Right lobe of liver (tissue), 6 donors: ENCODE results near the gene RAC2. TPM values are rescaled to one million over a fixed set of nuclear protein-coding genes. Genes with fewer than 3 reads are reported as not detected.
A peak's percentile ranks its signal among the peaks of the same experiment; 100 is the strongest.

ENCODE experiments used
- ATAC-seq, 4 donors: fragments of 200-7000 bp; cut with Tn5 transposase; one replicate each; pipeline ENCODE4 v1.9.1; 2020; ENCODE audit warnings: mild to moderate bottlenecking in 4 of 4, moderate library complexity in 4 of 4
- DNase-seq, 3 donors: peaks; one replicate each; pipeline ENCODE4 v3.0.0-alpha.2; 2020
- H3K27ac ChIP-seq, 3 donors: fragments of 200-600 bp; one replicate each; pipeline ENCODE4 v1.8.0; 2022
- H3K27me3 ChIP-seq, 2 donors: fragments of 200-600 bp; one replicate each; pipeline ENCODE4 v1.8.0; 2022
- H3K36me3 ChIP-seq, 4 donors: fragments of 200-600 bp; sonication (generic) in 1 of 4; one replicate each; pipeline versions ENCODE4 v1.5.1 to v1.8.0; 2017 to 2022; ENCODE audit warnings: control low read depth in 1 of 4
- H3K4me1 ChIP-seq, 4 donors: fragments of 200-600 bp; sonication (generic) in 1 of 4; one replicate each; pipeline versions ENCODE4 v1.5.1 to v1.8.0; 2017 to 2022; ENCODE audit warnings: control low read depth in 1 of 4
- H3K4me3 ChIP-seq, 3 donors: fragments of 200-600 bp; one replicate each; pipeline ENCODE4 v1.8.0; 2022
- H3K9me3 ChIP-seq, 4 donors: fragments of 200-600 bp; sonication (generic) in 1 of 4; one replicate each; pipeline versions ENCODE4 v1.5.1 to v1.8.0; 2017 to 2022; ENCODE audit warnings: control low read depth in 1 of 4
- CTCF ChIP-seq, 4 donors: fragments of 200-600 bp in 3 of 4; fragments of 450-650 bp in 1 of 4; IDR thresholded peaks; one replicate each; pipeline versions ENCODE4 v1.5.1 to v1.8.0; 2016 to 2022; ENCODE audit warnings: antibody characterized with exemption in 4 of 4, mild to moderate bottlenecking in 2 of 4
- POLR2A ChIP-seq: fragments of 450-650 bp; IDR thresholded peaks from one replicate; pipeline ENCODE4 v1.6.1; 2017; ENCODE audit warnings: antibody characterized with exemption, mild to moderate bottlenecking
- WGBS: methylation state at CpG from one replicate; pipeline ENCODE4 v1.1.6; 2018; ENCODE audit warnings: low coverage, low lambda C conversion rate; ENCODE audit not compliant: insufficient coverage; ENCODE audit errors: missing lambda C conversion rate; 5-methylcytosine and 5-hydroxymethylcytosine counted together
- intact Hi-C, 2 donors: fragments of 100-400 bp; cut with DNase I; formaldehyde crosslinking; loops; one replicate each; pipeline versions ENCODE4 v1.11.2 to v1.14.1; 2022
- total RNA-seq, 6 experiments: library from RNA; depleted of rRNA in 2 of 6; stranded (reverse); fragments of >200 nt in 2 of 6; fragmentation: NEBNext Ultra II Directional in 3 of 6; extraction: Animal tissue kit (Norgen Biotek cat#: 25700) in 3 of 6; gene quantifications; one replicate each; pipeline versions ENCODE4 v1.1.0 to v1.2.4, GENCODE V29; 2016 to 2023
- donor health status: DM: no; HTN: yes; CAD: no.
- donor health status: DM: no; HTN: no; CAD: no.
- donor health status: DM: no; HTN: no; CAD: no.
- donor health status: DM: no; HTN: yes; CAD: no.
- donor health status: DM: no; HTN: yes; CAD: no.

RAC2 gene
- total RNA-seq, 6 experiments from 2014 or later = 3.4 to 12.9 (median 6.5) TPM

DNA sequence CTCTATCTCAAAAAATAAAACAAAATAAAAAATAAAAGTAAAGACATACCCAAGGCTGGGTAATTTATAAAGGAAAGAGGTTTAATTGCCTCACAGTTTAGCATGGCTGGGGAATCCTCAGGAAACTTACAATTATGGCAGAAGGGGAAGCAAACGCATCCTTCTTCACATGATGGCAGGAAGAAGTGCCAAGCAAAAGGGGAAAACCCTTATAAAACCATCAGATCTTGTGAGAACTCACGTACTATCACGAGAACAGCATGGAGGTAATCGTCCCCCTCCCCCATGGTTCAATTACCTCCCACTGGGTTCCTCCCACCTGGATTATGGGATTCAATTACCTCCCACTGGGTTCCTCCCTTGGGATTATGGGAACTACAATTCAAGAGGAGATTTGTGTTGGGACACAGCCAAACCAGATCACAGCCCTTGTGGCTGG, 23.5 kb downstream of the RAC2 start:
- no peak overlapping the region for H3K27ac ChIP-seq
- WGBS = 47% methylated on average over 4 of the region's 4 CpGs
- H3K9me3 ChIP-seq = no peaks in the 10 kb centered on the region
- ATAC-seq (no peak), DNase-seq (no peak)
- intact Hi-C loops = no loop called here
- no peaks in the 10 kb centered on the region for H3K4me1 ChIP-seq
- H3K36me3 ChIP-seq = no peaks in the 10 kb centered on the region
- no peak overlapping the region for H3K4me3 ChIP-seq
- TF ChIP-seq POLR2A (no peak), CTCF (IDR thresholded peaks at IDR 0.05) (no peak)
- no peaks in the 10 kb centered on the region for H3K27me3 ChIP-seq

GRCh38 chr22:37219533-37219932, 24.5 kb downstream of the RAC2 start:
- H3K4me3 ChIP-seq = no peak overlapping the region
- ATAC-seq (no peak), DNase-seq (no peak)
- no peak overlapping the region for H3K27ac ChIP-seq
- 78% methylated on average over 3 of the region's 6 CpGs for WGBS
- H3K4me1 ChIP-seq = no peaks in the 10 kb centered on the region
- intact Hi-C loops = no loop called here
- no peaks in the 10 kb centered on the region for H3K27me3 ChIP-seq
- H3K36me3 ChIP-seq = no peaks in the 10 kb centered on the region
- no peak for TF ChIP-seq POLR2A
- no peaks in the 10 kb centered on the region for H3K9me3 ChIP-seq

DNA sequence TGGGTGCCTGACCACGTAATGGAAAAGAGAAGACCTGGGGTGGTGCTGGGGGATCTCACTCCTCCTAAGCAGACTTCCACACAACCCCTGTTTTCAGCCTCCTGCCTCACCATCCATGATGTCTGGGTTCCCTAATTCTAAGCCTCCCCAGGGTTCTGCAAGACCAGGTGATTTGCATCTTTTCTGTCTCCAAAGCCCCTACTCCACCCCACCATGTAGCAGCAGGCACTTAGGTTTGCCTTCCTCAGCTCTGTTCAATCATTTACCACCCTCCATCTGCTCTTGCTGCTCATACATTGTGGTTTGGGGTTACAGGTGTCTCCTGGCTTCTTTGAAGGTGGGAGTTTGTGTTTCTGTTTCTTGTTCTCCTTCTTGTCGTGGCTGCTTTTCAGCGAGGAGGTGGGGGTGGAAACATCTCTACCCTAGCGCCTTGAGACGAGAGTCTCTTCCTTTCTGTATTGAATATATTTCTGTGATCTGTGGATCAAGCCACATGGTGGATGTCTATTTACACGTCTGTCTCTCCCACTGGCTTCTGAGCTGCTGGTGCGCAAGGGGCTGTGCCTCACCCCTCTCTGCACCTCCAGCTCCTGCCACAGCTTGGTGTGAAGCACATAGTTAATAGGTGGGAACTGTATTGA, 25.2 kb downstream of the RAC2 start:
- WGBS = 37% methylated on average over 7 of the region's 7 CpGs
- no peak for DNase-seq
- no peaks in the 10 kb centered on the region for H3K27me3 ChIP-seq
- peak in 1 of 4 donors; percentile 26 for ATAC-seq
- H3K27ac ChIP-seq = no peak overlapping the region
- H3K36me3 ChIP-seq = no peaks in the 10 kb centered on the region
- no peaks in the 10 kb centered on the region for H3K4me1 ChIP-seq
- intact Hi-C loops = no loop called here
- no peaks in the 10 kb centered on the region for H3K9me3 ChIP-seq
- no peak overlapping the region for H3K4me3 ChIP-seq
- no peak for TF ChIP-seq CTCF (IDR thresholded peaks at IDR 0.05)
- no peak for TF ChIP-seq POLR2A

DNA sequence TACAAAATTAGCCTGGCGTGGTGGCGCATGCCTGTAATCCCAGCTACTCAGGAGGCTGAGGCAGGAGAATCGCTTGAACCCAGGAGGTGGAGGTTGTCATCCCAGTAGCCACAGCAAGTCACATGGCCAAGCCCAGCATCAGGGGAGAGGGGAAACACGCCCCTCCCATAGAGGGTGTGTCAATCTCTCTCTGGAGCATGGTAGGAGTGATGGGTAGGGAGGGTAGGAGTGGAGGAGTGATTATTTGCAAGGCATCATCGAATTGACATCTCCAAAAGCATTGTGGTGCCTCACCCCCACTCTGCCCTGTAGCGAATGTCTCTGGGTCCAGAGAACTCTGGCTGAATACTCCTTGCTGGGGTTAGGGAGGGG, 25.7 kb downstream of the RAC2 start:
- no peaks in the 10 kb centered on the region for H3K36me3 ChIP-seq
- TF ChIP-seq CTCF (IDR thresholded peaks at IDR 0.05) = no peak
- TF ChIP-seq POLR2A = no peak
- no peaks in the 10 kb centered on the region for H3K9me3 ChIP-seq
- no peak overlapping the region for H3K4me3 ChIP-seq
- no peaks in the 10 kb centered on the region for H3K4me1 ChIP-seq
- H3K27me3 ChIP-seq = no peaks in the 10 kb centered on the region
- WGBS = 73% methylated on average over 6 of the region's 6 CpGs
- intact Hi-C loops = no loop called here
- DNase-seq (no peak), ATAC-seq (no peak)
- no peak overlapping the region for H3K27ac ChIP-seq

DNA sequence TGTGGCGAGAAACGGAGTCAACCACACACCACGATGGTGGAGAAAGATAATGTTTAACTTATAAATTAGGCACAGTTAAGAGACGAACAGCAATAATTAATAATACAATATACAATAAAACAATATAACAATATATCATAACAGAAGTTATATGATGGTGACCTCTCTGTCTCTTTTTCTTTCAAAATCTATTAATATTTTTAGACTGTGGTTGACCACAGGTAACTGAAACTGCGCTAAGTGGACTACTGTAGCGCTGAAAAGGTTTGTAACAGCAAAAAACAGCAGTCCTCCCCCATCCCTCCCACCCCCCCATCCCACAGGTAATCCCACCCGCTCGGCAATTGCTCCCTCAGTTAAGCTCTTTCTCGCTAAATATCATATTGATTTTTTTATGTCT, 28.2 kb downstream of the RAC2 start:
- no peak overlapping the region for H3K4me3 ChIP-seq
- H3K4me1 ChIP-seq = no peaks in the 10 kb centered on the region
- no peaks in the 10 kb centered on the region for H3K36me3 ChIP-seq
- intact Hi-C loops = no loop called here
- ATAC-seq = no peak
- WGBS = 57% methylated on average over 8 of the region's 9 CpGs
- no peak for DNase-seq
- H3K27me3 ChIP-seq = no peaks in the 10 kb centered on the region
- no peak overlapping the region for H3K27ac ChIP-seq
- no peaks in the 10 kb centered on the region for H3K9me3 ChIP-seq
- TF ChIP-seq CTCF (IDR thresholded peaks at IDR 0.05) = no peak
- TF ChIP-seq POLR2A = no peak
